ENCODE data around the gene CFAP92.
"Not testable (repeated sequence)": the region's sequence is repeated elsewhere in the genome, so short reads cannot be mapped to it uniquely, and the experiment has no call there.

CFAP92 gene

DNA sequence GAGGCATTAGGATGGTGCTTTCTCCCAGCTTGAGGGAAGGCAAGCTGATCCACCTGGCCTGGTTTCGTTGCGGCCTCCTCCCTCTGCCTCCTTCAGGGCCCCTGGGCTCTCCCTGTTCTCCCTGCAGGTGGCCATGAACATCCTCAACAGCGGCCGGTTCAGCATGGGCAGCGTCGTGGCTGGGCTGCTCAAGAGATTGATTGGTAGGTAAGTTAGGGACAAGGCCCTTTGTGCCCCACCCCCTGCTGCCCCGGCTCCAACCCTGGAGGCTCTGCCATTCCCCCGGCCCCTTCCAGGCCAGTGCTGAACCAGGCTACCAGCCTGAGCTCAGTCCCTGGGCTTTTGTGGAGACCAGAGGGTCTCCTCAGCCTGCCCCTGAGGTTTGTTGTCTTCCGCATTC is 91.5 kb downstream of the CFAP92 start:
- DNase-seq (ENCODE audit: low read depth in 2 of 2) = no peak

DNA sequence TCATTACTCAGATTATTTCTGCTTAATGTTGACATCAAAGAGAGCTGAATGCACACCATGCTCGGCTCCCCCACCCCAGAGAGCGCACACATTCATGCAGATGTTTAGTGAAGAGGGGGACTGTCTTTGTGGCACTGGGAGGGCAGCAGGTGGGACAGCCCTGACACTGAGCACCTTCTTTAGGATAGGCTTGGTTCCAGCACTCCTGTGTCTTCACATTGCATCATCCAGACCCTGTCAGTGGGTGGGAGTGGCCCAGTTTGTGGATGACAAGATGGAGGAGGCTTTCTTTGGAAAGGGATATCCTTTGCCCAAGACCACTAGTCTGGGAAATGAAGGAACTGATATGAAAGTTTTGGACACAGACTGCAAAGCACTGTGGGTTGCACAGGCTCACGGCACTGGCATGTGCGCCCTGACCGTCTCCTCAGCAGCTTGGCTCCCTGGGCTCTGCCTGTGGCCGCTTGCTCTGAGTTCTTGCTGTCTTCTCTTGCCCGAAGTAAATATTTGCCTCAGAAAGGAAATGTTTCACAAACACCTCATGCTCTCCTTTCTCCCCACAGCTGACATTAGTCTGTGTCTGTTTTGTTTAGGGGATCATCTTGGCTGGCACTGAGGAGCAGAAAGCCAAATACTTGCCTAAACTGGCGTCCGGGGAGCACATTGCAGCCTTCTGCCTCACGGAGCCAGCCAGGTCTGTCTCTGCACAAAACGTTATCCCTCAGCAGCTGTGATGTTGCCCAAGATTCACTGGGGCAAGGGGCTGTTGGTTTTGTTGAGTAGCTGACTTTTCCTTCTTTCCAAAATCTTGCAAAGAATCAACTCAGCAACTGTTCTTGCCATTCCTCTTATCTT is 97.8 kb downstream of the CFAP92 start:
- no peak for DNase-seq (ENCODE audit: low read depth in 2 of 2)

DNA sequence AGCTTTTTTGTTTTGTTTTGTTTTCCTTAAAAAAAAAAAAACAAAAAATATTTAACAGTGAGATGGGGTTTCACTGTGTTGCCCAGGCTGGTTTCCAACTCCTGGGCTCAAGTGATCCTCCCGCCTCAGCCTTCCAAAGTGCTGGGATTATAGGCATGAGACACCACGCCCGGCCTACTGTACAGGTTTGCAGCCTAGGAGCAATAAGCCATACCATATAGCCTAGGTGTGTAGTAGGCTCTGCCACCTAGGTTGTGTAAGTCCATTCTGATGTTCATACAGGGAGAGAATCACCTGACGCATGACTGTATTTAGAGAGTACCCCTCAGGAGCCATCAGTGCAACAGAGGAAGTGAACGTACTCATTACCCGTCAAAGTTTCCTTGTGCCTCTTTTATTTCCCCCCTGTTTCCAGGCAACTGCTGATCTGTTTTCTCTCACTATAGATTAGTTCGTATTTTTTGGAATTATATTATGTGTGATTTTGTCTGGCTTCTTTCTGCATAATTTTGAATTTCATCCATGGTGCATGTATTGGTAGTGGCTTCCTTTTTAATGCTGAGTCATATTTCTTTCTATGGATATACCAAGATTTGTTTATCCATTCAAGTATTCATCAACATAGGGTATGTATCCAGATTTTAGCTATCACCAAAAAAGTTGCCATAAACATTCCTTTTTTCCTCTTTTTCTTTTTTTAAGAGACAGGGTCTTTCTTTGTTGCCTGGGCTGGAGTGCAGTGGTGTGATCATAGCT is 104.6 kb downstream of the CFAP92 start:
- DNase-seq (ENCODE audit: low read depth in 2 of 2) = no peak

DNA sequence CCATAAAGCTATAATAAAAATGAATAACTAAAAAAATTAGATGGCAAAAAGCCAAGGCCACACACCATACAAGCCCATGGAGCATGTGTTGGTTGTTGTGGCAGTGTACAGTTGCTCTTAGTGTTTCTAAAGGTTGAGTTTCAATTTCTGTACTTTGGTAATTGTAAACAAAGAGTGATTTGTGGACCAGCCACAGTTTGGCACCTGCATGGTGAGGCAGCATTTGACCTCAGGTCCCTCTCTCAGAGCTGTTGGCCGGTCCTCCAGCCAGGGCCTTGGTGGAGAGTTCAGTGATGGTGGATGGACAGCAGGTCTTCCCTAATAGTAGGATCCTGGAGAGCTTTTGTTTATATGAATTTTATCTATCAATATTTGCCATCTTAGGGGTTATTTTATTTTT is 108.9 kb downstream of the CFAP92 start:
- DNase-seq (ENCODE audit: low read depth in 2 of 2) = no peak

DNA sequence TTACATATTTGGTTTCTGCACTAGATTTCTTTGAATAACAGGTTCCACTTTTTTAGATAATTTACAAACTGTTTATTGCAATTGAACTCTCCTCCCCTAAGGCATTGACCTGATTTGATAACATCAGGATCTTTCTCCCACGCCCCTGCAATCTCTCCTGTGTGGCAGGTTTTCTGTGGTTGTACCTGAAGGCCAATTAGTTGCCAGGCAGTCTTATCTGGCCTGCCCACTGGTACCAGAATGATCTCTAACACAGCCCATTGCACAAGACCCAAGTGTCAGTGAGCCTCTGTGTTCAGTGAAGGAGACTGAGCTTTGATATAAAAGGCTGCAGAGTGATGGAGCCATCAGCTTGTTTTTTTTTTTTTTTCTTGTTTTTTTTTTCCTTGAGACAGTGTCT is 111.2 kb downstream of the CFAP92 start:
- DNase-seq (ENCODE audit: low read depth in 2 of 2) = no peak

DNA sequence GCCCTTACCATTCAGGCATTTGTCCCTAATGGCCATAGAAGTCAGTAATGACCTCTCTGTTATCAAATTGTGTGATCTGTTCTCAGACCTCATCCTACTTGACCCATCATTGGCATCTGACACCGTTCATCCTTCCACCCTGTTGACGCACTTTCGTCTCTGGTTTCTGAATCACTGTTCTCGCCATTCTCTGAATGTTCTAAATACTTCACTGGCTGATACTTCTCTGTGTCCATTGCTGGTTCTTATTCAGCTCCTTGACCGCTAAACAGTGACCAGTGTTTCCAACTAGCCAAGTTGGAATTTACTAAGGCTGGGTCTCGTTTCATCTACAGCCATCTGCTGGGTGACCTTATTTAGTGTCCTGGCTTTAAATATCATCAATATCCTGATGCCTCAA is 112.3 kb downstream of the CFAP92 start:
- no peak for DNase-seq (ENCODE audit: low read depth in 2 of 2)

DNA sequence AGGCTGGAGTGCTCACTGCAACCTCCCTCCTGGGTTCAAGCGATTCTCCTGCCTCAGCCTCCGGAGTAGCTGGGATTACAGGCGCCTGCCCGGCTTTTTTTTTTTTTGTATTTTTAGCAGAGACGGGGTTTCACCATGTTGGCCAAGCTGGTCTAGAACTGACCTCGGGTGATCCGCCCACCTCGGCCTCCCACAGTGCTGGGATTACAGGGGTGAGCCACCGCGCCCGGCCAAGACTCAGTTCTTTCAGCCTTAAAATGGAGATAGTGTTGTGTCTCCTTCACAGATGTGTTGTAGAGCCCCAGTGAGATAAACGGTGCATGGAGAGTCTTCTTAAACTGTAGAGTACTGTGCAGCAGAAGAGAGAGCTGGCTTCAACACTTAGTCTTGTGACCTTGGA is 113.4 kb downstream of the CFAP92 start:
- DNase-seq (ENCODE audit: low read depth in 2 of 2) = not testable (repeated sequence)

DNA sequence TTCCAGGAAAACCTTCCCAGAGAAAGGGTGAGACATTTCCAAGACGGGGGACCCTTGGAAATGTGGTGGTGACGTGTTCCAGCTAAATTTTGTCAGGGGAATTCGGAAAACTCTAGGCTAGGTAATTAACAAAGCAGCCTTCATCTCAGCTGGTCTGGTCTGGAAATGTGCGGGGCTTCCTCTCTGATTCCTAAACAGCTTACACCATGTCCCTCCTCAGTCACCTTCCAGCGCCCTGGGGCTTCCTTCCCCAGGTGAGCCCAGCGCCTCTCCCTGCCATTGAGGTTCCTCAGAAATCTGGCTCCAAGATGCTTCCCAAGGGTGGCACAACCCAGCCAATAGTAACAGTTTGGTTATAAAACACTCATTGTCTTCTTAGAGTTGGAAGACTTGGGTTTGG is 113.9 kb downstream of the CFAP92 start:
- DNase-seq (ENCODE audit: low read depth in 2 of 2) = no peak

DNA sequence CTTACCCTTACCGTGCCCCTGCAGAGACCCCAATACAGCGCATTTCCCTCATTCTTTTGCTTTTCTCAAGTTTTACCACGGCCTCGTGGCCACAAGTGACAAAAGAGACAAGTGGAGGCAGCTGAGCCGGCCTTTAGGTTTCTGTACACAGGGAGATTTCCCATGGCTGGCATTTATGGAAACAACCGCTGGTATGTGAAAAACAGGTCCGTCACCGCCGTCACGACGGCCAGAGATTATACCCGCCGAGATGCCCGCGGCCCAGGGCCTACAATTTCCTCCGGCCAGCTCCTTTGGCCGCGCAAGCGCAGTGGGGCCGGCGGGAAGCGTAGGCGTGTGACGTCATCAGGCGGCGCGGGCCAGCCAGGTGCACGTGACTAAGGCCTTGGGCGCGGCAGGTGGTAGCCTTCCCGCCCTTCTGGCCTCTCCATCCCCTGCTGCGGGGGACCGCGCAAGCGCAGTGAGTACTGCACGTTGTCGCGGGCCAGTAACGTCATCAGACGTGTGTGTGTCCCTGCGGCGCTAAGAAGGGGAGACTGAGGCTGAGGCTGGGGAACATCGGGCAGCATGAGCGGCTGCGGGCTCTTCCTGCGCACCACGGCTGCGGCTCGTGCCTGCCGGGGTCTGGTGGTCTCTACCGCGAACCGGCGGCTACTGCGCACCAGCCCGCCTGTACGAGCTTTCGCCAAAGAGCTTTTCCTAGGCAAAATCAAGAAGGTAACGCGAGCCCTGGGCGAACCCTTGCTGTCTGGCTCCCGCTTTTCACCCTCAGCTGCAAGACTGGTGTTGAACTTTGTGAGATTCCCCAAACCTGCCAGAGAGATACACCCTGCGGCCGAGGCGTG is 114.5 kb downstream of the CFAP92 start, which contains the start of gene ACAD9:
TSS of gene ACAD9 (plus strand) at position 496 of the 845 bp plus-strand sequence. CDS start at position 568, 72 bp downstream.
- DNase-seq (ENCODE audit: low read depth in 2 of 2) = peak; percentile 92 to 96

DNA sequence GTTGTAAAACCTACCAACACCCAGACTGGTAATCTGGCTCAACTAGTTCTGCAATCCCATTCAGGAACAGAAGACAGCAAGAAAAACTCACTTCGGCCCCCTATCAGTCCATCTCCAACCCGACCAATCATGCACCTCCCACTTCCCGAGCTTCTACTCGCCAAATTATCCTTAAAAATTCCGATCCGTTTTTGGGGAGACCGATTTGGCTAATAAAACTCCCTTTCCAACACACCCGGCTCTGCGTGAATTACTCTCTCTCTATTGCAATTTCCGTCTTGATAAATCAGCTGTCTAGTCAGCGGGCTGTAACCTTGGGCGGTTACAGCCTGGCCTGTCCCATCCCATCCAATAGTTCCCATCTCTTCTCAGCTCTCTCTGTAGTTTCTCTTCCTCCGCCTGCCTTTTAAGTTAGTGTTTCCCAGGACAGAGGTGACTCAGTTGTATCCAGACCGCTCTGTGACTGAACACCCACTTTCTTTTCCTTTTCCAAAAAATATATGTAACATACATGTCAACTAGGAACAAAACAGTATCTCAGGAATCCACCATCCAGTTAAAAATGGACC is 115.2 kb downstream of the CFAP92 start:
- no peak for DNase-seq (ENCODE audit: low read depth in 2 of 2)

DNA sequence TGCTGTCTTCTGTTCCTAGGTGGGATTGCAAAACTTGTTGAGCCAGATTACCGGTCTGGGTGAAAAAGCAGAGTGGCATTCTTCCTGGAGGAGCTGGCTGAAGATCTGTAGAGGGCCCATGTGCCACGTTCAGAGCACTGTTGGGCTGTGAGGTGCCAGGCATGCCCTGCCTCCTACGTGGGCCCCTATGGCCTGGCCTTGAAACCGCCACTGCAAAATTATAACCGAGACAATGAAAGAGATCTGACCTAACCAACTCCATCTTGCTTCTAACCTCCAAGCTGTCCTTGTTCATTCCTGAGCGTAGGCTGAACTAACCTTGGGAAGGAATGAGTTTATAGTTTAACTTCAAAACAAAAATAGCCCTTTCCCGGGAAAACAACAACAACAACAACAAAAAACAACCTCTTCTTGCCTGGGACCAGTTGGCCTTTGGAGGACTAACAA is 115.8 kb downstream of the CFAP92 start:
- DNase-seq (ENCODE audit: low read depth in 2 of 2) = no peak

DNA sequence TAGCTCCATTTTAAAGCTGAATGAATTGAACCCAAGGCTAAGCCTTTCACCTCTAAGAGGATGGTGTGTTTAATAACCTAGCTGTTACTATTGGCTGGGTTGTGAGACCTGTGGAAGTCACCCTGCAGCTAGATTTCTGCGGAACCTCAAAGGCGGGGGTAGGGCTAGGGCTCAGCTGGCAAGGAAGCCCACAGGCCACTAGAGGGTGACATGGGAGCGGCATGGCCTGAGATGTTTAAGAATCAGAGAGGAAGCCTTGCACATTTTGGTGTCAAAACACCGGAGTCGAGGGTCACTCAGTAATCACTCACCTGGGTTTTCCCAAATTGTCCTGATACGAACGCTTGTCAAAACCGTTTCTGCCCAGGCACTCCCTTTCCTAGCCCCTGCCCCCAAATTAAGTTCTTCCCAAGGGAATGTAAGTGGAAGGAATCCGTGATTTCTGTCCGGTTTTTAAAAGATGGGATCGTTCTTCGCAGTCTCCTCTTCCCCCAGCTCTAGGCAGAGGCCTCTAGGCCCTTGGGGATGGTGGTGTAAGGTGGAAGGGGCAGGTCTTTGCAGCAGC is 118.2 kb downstream of the CFAP92 start:
- peak; percentile 28 to 38 for DNase-seq (ENCODE audit: low read depth in 2 of 2)

DNA sequence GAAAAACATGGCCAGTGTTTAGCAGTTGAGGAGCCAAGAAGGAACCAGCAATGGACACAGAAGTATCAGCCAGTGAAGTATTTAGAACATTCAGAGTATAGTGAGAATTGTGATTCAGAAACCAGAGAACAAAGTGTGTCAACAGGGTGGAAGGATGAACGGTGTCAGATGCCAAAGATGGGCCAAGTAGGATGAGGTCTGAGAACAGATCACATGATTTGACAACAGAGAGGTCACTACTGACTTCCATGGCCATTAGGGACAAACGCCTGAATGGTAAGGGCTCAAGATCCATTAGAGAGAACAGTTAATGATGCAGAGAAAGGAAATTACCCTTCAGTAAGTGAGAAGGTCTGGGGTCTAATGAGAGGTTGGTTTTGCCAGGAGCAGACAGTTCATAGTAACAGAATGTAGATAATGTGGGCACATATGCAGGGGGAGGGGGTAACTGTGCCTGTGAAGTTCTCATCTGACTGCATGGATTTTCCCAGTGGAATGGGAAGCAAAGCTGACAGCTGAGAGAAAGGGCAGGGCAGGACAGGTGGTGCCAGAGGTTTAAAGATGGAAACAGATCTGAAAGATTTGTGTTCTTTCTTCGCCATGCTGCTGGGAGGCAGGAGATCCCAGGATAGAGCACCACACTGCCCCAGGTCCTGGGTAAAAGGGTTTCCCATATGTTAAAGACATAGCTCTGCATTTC is 119.2 kb downstream of the CFAP92 start:
- DNase-seq (ENCODE audit: low read depth in 2 of 2) = no peak

DNA sequence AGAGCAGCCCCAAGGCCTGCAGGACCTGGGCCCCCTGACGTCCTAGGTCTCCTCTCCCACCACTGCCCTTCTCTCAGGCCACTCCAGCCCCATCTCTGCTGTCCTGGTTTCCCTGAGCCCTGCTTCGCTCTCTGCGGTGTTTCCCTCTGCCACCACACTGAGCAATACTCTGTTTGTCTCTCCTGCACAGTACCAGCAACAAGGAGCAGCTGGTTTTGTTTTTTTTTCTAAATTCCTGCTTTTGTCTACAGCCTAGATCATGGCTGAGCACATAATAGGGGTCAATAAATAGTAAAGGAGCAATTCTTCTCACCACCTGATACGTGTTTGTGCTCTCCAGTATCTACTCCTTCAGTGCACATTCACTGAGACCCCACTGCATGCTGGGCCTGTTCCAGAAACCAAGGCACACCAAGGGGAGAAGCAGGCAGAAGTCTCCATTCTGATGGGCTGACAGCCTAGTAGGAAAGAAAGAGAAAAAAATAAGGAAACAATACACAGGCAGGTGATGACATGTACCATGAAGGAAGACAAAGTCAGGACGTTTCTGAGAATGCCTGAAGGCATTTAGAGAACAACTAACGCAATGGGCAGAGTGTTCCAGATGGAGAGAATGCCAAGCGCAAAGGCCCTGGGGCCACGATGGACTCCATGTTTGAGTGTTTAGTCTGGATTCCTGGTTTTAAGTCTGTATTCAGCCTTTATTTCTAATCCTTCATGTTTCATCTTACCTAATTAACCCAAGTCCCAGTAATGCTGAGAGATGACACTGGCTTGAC is 120.4 kb downstream of the CFAP92 start:
- DNase-seq (ENCODE audit: low read depth in 2 of 2) = no peak

DNA sequence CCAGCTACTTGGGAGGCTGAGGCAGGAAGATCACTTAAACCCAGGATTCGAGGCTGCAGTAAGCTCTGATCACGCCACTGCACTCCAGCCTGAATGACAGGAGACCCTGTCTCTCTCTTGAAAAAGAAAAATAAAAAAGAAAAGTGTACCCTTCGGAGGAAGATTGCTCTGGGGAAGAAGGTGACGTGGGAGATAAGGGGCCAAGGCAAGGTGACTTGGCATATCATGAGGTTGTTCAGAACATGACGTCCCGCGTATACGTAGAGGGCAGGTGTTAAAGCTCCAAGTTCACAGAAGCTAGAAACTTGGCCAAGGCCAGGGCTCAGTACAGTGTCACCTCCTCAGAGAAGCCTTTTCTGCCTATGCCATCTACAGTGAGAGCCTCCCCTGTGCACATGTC is 121.1 kb downstream of the CFAP92 start:
- no peak for DNase-seq (ENCODE audit: low read depth in 2 of 2)

DNA sequence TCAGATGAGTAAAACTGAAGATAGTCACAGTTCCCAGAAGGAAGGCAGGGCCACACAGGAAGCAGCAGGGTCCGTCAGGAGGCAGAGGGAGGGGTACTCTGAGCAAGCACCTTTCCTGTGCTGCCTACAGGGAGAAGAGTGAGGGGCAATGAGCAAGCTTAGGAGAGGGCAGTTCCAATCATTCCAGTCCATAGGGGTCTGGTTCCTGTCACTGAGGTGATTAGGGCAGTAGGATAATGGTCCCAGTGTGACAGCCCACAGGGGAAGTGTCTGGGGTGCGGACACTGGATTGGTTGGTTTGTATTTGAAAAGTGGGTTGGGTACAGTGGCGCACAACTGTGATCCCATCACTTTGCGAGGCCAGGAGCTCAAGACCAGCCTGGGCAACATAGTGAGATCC is 121.6 kb downstream of the CFAP92 start:
- no peak for DNase-seq (ENCODE audit: low read depth in 2 of 2)

DNA sequence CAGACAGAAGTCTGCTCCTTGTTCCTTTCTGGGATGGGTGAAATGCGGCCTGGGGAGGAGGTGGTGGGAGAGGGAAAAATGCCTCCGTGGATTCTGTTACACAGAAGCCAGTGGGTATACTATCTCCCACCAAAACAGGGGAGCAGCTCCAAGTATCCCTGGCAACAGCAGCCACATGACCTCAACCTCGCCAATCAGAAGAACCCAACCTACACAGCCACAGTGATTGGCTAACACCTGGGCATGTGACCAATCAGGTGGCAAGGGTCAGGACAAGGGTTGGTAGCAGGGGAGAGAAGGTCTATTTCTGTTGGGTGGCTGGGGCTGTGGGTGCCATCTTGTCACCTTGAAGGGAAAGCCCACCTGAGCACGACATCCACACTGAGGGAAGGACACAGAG is 123.5 kb downstream of the CFAP92 start:
- no peak for DNase-seq (ENCODE audit: low read depth in 2 of 2)

DNA sequence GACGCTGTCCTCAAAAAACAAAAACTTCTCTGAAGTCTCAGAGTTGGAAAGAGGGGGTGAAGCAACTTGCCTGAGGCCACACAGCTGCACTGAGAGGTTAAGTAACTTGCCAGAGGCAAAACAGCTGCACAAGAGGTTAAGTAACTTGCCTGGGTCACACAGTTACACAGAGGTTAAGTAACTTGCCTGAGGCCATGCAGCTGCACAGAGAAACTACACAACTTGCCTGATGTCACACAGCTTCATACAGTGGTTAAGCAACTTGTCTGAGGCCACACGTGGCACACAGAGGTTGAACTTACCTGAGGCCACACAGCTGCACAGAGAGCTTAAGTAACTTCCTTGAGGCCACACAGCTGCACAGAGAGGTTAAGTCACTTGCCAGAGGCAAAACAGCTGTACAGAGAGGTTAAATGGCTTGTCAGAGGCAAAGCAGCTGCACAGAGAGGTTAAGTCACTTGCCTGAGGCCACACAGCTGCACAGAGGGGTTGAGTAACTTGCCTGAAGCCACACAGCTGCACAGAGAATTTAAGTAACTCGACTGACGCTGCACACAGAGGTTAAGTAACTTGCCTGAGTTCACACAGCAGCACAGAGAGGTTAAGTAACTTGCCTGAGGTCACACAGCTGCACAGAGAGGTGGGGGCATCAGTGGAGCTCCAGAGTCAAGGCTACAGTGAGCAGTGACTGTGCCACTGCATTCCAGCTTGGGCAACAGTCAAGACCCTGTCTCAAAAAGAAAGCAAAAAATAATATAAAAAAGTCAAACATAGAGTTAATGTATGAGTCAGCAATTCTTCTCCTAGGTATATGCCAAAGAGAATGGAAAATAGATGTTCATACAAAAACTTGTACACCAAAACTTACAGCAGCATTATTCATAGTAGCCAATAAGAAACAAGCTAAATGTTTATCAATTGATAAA is 126.4 kb downstream of the CFAP92 start:
- no peak for DNase-seq (ENCODE audit: low read depth in 2 of 2)

Measured in activated CD8-positive, alpha-beta memory T cell treated with anti-CD3 and anti-CD28 coated beads for 4 hours (primary cell).